IPS DF 6.9 (cell line): ENCODE data around the gene TP53AIP1.

ENCODE experiments used
- DNase-seq: peaks from one replicate; pipeline ENCODE4 v3.0.0-alpha.2; 2013; ENCODE audit warnings: low read depth, low spot score
- H3K27ac ChIP-seq: one replicate; pipeline ENCODE4 v1.5.1; 2013; ENCODE audit warnings: low read length, control low read depth
- H3K27me3 ChIP-seq: 2 replicates; pipeline ENCODE4 v1.6.1; 2013; ENCODE audit warnings: mild to moderate bottlenecking, low read length; ENCODE audit not compliant: control insufficient read depth, insufficient read depth
- H3K36me3 ChIP-seq: 2 replicates; pipeline ENCODE4 v1.6.1; 2013; ENCODE audit warnings: low read length; ENCODE audit not compliant: control insufficient read depth, insufficient read depth
- H3K4me1 ChIP-seq: 2 replicates; pipeline ENCODE4 v1.6.1; 2013; ENCODE audit warnings: low read length; ENCODE audit not compliant: control insufficient read depth, insufficient read depth
- H3K4me3 ChIP-seq: 2 replicates; pipeline ENCODE4 v1.5.1; 2013; ENCODE audit warnings: mild to moderate bottlenecking, low read length
- H3K9me3 ChIP-seq: 2 replicates; pipeline ENCODE4 v1.6.1; 2013; ENCODE audit warnings: low read length, inconsistent platforms; ENCODE audit not compliant: control insufficient read depth, insufficient read depth
- WGBS: extraction: QIAGEN DNeasy Blood & Tissue Kit; methylation state at CpG from one replicate; pipeline ENCODE4 v1.1.7; 2013; ENCODE audit warnings: mixed read lengths, missing lambda C conversion rate; ENCODE audit not compliant: insufficient read length, insufficient coverage; 5-methylcytosine and 5-hydroxymethylcytosine counted together

Gene TP53AIP1

GRCh38 chr11:128917144-128917724 lies 25.4 kb downstream of the TP53AIP1 start:
- Histone ChIP-seq H3K27me3 (no peaks in the 10 kb centered on the region; the same call in 1 of the 2 replicates), H3K4me1 (no peaks in the 10 kb centered on the region), H3K27ac (no peak overlapping the region), H3K9me3 (no peaks in the 10 kb centered on the region), H3K36me3 (no peaks in the 10 kb centered on the region), H3K4me3 (no peak overlapping the region)
- DNase-seq = no peak
- no CpG with 5 or more reads among the region's 5 CpGs for WGBS

GRCh38 chr11:128916681-128917080 lies 26.0 kb downstream of the TP53AIP1 start:
- no peaks in the 10 kb centered on the region; the same call in 1 of the 2 replicates for H3K27me3 ChIP-seq
- no peaks in the 10 kb centered on the region for H3K36me3 ChIP-seq
- H3K4me3 ChIP-seq = no peak overlapping the region
- no peak overlapping the region for H3K27ac ChIP-seq
- no peaks in the 10 kb centered on the region for H3K4me1 ChIP-seq
- WGBS = no CpG with 5 or more reads among the region's 2 CpGs
- H3K9me3 ChIP-seq = no peaks in the 10 kb centered on the region
- no peak for DNase-seq

- H3K27ac ChIP-seq = no peak overlapping the region
- H3K9me3 ChIP-seq = no peaks in the 10 kb centered on the region
- no peak overlapping the region for H3K4me3 ChIP-seq
- WGBS = no CpG with 5 or more reads among the region's 3 CpGs
- no peak for DNase-seq
- H3K4me1 ChIP-seq = no peaks in the 10 kb centered on the region
- no peaks in the 10 kb centered on the region; the same call in 1 of the 2 replicates for H3K27me3 ChIP-seq
- H3K36me3 ChIP-seq = no peaks in the 10 kb centered on the region
These were observed 26.6 kb downstream of the TP53AIP1 start for GRCh38 chr11:128916037-128916572.

- no peaks in the 10 kb centered on the region for H3K36me3 ChIP-seq
- no CpG with 5 or more reads among the region's 6 CpGs for WGBS
These were observed 27.5 kb downstream of the TP53AIP1 start for GRCh38 chr11:128915149-128915521.

GRCh38 chr11:128914216-128915148 lies 28.2 kb downstream of the TP53AIP1 start:
- Histone ChIP-seq H3K27me3 (no peaks in the 10 kb centered on the region; the same call in 1 of the 2 replicates), H3K27ac (no peak overlapping the region), H3K9me3 (no peaks in the 10 kb centered on the region), H3K4me1 (no peaks in the 10 kb centered on the region), H3K36me3 (no peaks in the 10 kb centered on the region), H3K4me3 (no peak overlapping the region)
- WGBS = no CpG with 5 or more reads among the region's 18 CpGs
- no peak for DNase-seq

More at GRCh38 chr11:128915149-128915521, 27.5 kb downstream of the TP53AIP1 start:
- Histone ChIP-seq H3K4me3 (no peak overlapping the region), H3K4me1 (no peaks in the 10 kb centered on the region), H3K27me3 (no peaks in the 10 kb centered on the region; the same call in 1 of the 2 replicates), H3K27ac (no peak overlapping the region), H3K9me3 (no peaks in the 10 kb centered on the region)
- no peak for DNase-seq

- no peak for DNase-seq
- Histone ChIP-seq H3K36me3 (no peaks in the 10 kb centered on the region), H3K27ac (no peak overlapping the region), H3K27me3 (no peaks in the 10 kb centered on the region; the same call in 1 of the 2 replicates), H3K9me3 (no peaks in the 10 kb centered on the region), H3K4me1 (no peaks in the 10 kb centered on the region), H3K4me3 (no peak overlapping the region)
- WGBS = no CpG with 5 or more reads among the region's 5 CpGs
These were observed 28.9 kb downstream of the TP53AIP1 start for GRCh38 chr11:128913806-128914205.

- Histone ChIP-seq H3K36me3 (no peaks in the 10 kb centered on the region), H3K27me3 (peaks cover 4% of the 10 kb centered on the region; the same call in 1 of the 2 replicates), H3K27ac (no peak overlapping the region), H3K4me1 (no peaks in the 10 kb centered on the region), H3K4me3 (no peak overlapping the region), H3K9me3 (no peaks in the 10 kb centered on the region)
- no peak for DNase-seq
- no CpG with 5 or more reads among the region's 18 CpGs for WGBS
These were observed 31.0 kb downstream of the TP53AIP1 start for GRCh38 chr11:128911701-128912100.

GRCh38 chr11:128911239-128911638 lies 31.4 kb downstream of the TP53AIP1 start:
- Histone ChIP-seq H3K36me3 (no peaks in the 10 kb centered on the region), H3K4me1 (no peaks in the 10 kb centered on the region), H3K27me3 (peaks cover 7% of the 10 kb centered on the region), H3K27ac (no peak overlapping the region), H3K4me3 (no peak overlapping the region), H3K9me3 (no peaks in the 10 kb centered on the region)
- WGBS = no CpG with 5 or more reads among the region's 17 CpGs
- no peak for DNase-seq

GRCh38 chr11:128910576-128910975 lies 32.1 kb downstream of the TP53AIP1 start:
- DNase-seq = no peak
- peaks cover 10% of the 10 kb centered on the region for H3K27me3 ChIP-seq
- no peaks in the 10 kb centered on the region for H3K36me3 ChIP-seq
- H3K4me1 ChIP-seq = no peaks in the 10 kb centered on the region
- no peak overlapping the region for H3K27ac ChIP-seq
- H3K4me3 ChIP-seq = no peak overlapping the region
- H3K9me3 ChIP-seq = no peaks in the 10 kb centered on the region
- no CpG with 5 or more reads among the region's 3 CpGs for WGBS

GRCh38 chr11:128909438-128910125 lies 33.1 kb downstream of the TP53AIP1 start:
- no peak overlapping the region for H3K27ac ChIP-seq
- no peaks in the 10 kb centered on the region for H3K36me3 ChIP-seq
- H3K4me1 ChIP-seq = no peaks in the 10 kb centered on the region
- H3K4me3 ChIP-seq = no peak overlapping the region
- H3K9me3 ChIP-seq = no peaks in the 10 kb centered on the region
- no peak for DNase-seq
- WGBS = no CpG with 5 or more reads among the region's 8 CpGs
- peaks cover 16% of the 10 kb centered on the region for H3K27me3 ChIP-seq
